HEK293T (cell line): ENCODE measurements around the gene DLG1.

Experiments
- BHLHE40 ChIP-seq: fragments of 450-650 bp; IDR thresholded peaks from 2 replicates; pipeline ENCODE4 v1.6.1; 2016; ENCODE audit warnings: mild to moderate bottlenecking, moderate library complexity, borderline replicate concordance
- FOXA1 ChIP-seq: fragments of 450-650 bp; IDR thresholded peaks from 2 replicates; pipeline ENCODE4 v1.6.1; 2016; ENCODE audit warnings: mild to moderate bottlenecking
- FOXK2 ChIP-seq: fragments of 450-650 bp; IDR thresholded peaks from 2 replicates; pipeline ENCODE4 v1.6.1; 2016; ENCODE audit warnings: mild to moderate bottlenecking
- FOXM1 ChIP-seq: fragments of 450-650 bp; IDR thresholded peaks from 2 replicates; pipeline ENCODE4 v1.6.1; 2017; ENCODE audit warnings: mild to moderate bottlenecking, borderline replicate concordance
- HDGF ChIP-seq: fragments of 450-650 bp; IDR thresholded peaks from 2 replicates; pipeline ENCODE4 v1.6.1; 2017; ENCODE audit warnings: antibody characterized with exemption, borderline replicate concordance
- LEF1 ChIP-seq: fragments of 450-650 bp; IDR thresholded peaks from 2 replicates; pipeline ENCODE4 v1.6.1; 2017; ENCODE audit warnings: mild to moderate bottlenecking, borderline replicate concordance
- NFRKB ChIP-seq: fragments of 450-650 bp; IDR thresholded peaks from 2 replicates; pipeline ENCODE4 v1.6.1; 2016; ENCODE audit warnings: mild to moderate bottlenecking, moderate library complexity
- PKNOX1 ChIP-seq: fragments of 450-650 bp; IDR thresholded peaks from 2 replicates; pipeline ENCODE4 v1.6.1; 2016
- SP1 ChIP-seq: fragments of 450-650 bp; IDR thresholded peaks from 2 replicates; pipeline ENCODE4 v1.6.1; 2017
- SUZ12 ChIP-seq: fragments of 450-650 bp; IDR thresholded peaks from 2 replicates; pipeline ENCODE4 v1.6.1; 2016; ENCODE audit warnings: mild to moderate bottlenecking
- TARDBP ChIP-seq: fragments of 450-650 bp; IDR thresholded peaks from 2 replicates; pipeline ENCODE4 v1.6.1; 2016
- ZNF384 ChIP-seq: fragments of 450-650 bp; IDR thresholded peaks from 2 replicates; pipeline ENCODE4 v1.6.1; 2016

GRCh38 chr3:197132916-197133530 lies 165.4 kb downstream of the DLG1 start:
- no peak for TF ChIP-seq FOXK2
- TF ChIP-seq FOXM1 = no peak
- no peak for TF ChIP-seq FOXA1
- no peak for TF ChIP-seq PKNOX1
- TF ChIP-seq TARDBP = no peak
- no peak for TF ChIP-seq HDGF
- TF ChIP-seq SP1 = no peak
- TF ChIP-seq NFRKB = no peak
- no peak for TF ChIP-seq SUZ12
- TF ChIP-seq BHLHE40 = no peak
- TF ChIP-seq ZNF384 = no peak
- no peak for TF ChIP-seq LEF1
